Measurements from ENCODE around the gene RPS19.
"Not testable (repeated sequence)": the region's sequence is repeated elsewhere in the genome, so short reads cannot be mapped to it uniquely, and the experiment has no call there.

The RPS19 gene

GRCh38 chr19:41860419-41861115 is 512 bp downstream of the RPS19 start:
- no peak for DNase-seq

- no peak for DNase-seq
Measured at GRCh38 chr19:41861116-41861768, 1.2 kb downstream of the RPS19 start.

- DNase-seq = no peak
Measured at GRCh38 chr19:41861846-41862245, 1.8 kb downstream of the RPS19 start.

- DNase-seq = no peak
Measured at GRCh38 chr19:41862445-41862986, 2.5 kb downstream of the RPS19 start.

GRCh38 chr19:41863209-41863931 is 3.3 kb downstream of the RPS19 start:
- no peak for DNase-seq

- DNase-seq = no peak
Measured at GRCh38 chr19:41864374-41864773, 4.3 kb downstream of the RPS19 start.

- DNase-seq = no peak
Measured at GRCh38 chr19:41866284-41866683, 6.2 kb downstream of the RPS19 start.

GRCh38 chr19:41868120-41868988 is 8.3 kb downstream of the RPS19 start:
- DNase-seq = no peak

GRCh38 chr19:41868989-41869300 is 8.9 kb downstream of the RPS19 start:
- DNase-seq = no peak

- DNase-seq = no peak
Measured at GRCh38 chr19:41869374-41869955, 9.4 kb downstream of the RPS19 start.

GRCh38 chr19:41870401-41870873 is 10.4 kb downstream of the RPS19 start:
- DNase-seq = no peak

GRCh38 chr19:41871573-41872383 is 11.7 kb downstream of the RPS19 start:
- DNase-seq = no peak

- no peak for DNase-seq
Measured at GRCh38 chr19:41872384-41872774, 12.3 kb downstream of the RPS19 start.

- DNase-seq = peak; percentile 29 to 50
Measured at GRCh38 chr19:41872775-41873647, 13.0 kb downstream of the RPS19 start.

- DNase-seq = not testable (repeated sequence)
Measured at GRCh38 chr19:41875973-41876372, 15.9 kb downstream of the RPS19 start.

GRCh38 chr19:41876847-41877832 is 17.1 kb downstream of the RPS19 start, which contains the start of gene CD79A:
Gene CD79A, plus strand, starts transcription at chr19:41877279. Its CDS starts 26 bp downstream, at chr19:41877305.
- DNase-seq = no peak

- DNase-seq = no peak
Measured at GRCh38 chr19:41877916-41878905, 18.2 kb downstream of the RPS19 start.

- DNase-seq = no peak
Measured at GRCh38 chr19:41879080-41879479, 19.0 kb downstream of the RPS19 start.
